Measurements from ENCODE around the gene WNT7B. TPM values are rescaled to one million over a fixed set of nuclear protein-coding genes. Genes with fewer than 3 reads are reported as not detected.

Gene WNT7B
- total and polyA plus RNA-seq, 2 of the 8 experiments (the other 6 are each of a cell fraction or from before 2014, with no cell fraction given): 0.14 to 0.24 TPM

- TF ChIP-seq EGR1 (IDR thresholded peaks at IDR 0.05; ENCODE audit: borderline replicate concordance, low read depth, low read length) (no peak), SP2 (IDR thresholded peaks at IDR 0.05; ENCODE audit: low read length) (no peak), POLR2A (IDR thresholded peaks at IDR 0.05; ENCODE audit: control extremely low read depth in 1 of 2, low read depth in 2 of 2, low read length in 2 of 2) (no peak), EP300 (IDR thresholded peaks at IDR 0.05; ENCODE audit: borderline replicate concordance in 1 of 2, low read depth in 2 of 2, low read length in 2 of 2) (no peak)
Measured at GRCh38 chr22:45963821-45964220, 13.1 kb downstream of the WNT7B start (continued).
